SU-DHL-6 (cell line): ENCODE measurements around the gene CACNG5.

ENCODE experiments used
- EZH2phosphoT487 ChIP-seq: fragments of 200-600 bp; sonication (generic), shearing (Covaris generic); conservative IDR thresholded peaks from 2 replicates; pipeline ENCODE4 v1.6.1; 2018; ENCODE audit warnings: mild to moderate bottlenecking, antibody characterized with exemption, low read length, moderate library complexity, mixed read lengths
- TF ChIP-seq, protein P1 (sequence below): fragments of 200-600 bp; sonication (generic); IDR thresholded peaks from one replicate; pipeline ENCODE4 v1.5.1; 2017; ENCODE audit warnings: antibody characterized with exemption, mild to moderate bottlenecking, low read length, moderate library complexity; ENCODE audit not compliant: insufficient read depth, poor library complexity, severe bottlenecking

DNA sequence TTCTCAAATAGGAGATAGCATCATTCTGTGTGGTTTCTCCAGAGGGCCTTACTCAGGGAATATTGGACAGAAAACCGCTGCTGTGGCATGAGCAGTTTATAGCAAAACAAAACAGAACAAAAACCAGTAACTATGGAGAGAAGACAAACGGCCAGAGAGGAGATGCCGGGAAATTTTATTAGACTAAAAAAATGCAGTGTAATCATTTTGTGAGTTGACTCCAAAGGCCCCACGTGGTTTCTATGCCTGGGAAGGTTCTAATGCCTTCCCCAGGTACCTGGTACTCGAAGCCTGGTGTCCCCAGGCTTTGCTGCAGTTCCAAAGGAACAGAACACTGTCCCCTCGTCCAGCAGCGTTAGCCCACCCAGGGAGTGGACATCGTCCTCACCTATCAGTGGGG is 12.9 kb upstream of the CACNG5 start:
- TF ChIP-seq, protein P1, sequence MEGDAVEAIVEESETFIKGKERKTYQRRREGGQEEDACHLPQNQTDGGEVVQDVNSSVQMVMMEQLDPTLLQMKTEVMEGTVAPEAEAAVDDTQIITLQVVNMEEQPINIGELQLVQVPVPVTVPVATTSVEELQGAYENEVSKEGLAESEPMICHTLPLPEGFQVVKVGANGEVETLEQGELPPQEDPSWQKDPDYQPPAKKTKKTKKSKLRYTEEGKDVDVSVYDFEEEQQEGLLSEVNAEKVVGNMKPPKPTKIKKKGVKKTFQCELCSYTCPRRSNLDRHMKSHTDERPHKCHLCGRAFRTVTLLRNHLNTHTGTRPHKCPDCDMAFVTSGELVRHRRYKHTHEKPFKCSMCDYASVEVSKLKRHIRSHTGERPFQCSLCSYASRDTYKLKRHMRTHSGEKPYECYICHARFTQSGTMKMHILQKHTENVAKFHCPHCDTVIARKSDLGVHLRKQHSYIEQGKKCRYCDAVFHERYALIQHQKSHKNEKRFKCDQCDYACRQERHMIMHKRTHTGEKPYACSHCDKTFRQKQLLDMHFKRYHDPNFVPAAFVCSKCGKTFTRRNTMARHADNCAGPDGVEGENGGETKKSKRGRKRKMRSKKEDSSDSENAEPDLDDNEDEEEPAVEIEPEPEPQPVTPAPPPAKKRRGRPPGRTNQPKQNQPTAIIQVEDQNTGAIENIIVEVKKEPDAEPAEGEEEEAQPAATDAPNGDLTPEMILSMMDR = no peak
- TF ChIP-seq EZH2phosphoT487 = no peak
